Measurements from ENCODE around the gene CHRNA4. TPM values are rescaled to one million over a fixed set of nuclear protein-coding genes. Genes with fewer than 3 reads are reported as not detected.

The CHRNA4 gene
- total RNA-seq, 2 experiments from 2014 or later, result not detected

GRCh38 chr20:63368151-63368550 is 7.0 kb upstream of the CHRNA4 start:
- H3K9me3 Mint-ChIP-seq, result no peaks in the 10 kb centered on the region
- H3K4me1 Mint-ChIP-seq, result no peaks in the 10 kb centered on the region
- ATAC-seq (ENCODE audit: low read depth) (no peak), DNase-seq (no peak)
- no peaks in the 10 kb centered on the region for H3K27me3 Mint-ChIP-seq
- POLR2A ChIA-PET, result no interaction called here
- no peak overlapping the region for H3K27ac Mint-ChIP-seq
- H3K36me3 Mint-ChIP-seq, result no peaks in the 10 kb centered on the region
- H3K4me3 Mint-ChIP-seq, result no peak overlapping the region

GRCh38 chr20:63367446-63368055 is 6.4 kb upstream of the CHRNA4 start:
- H3K36me3 Mint-ChIP-seq, result no peaks in the 10 kb centered on the region

GRCh38 chr20:63366390-63367365 is 5.5 kb upstream of the CHRNA4 start:
- DNase-seq (no peak), ATAC-seq (ENCODE audit: low read depth) (no peak)
- Mint-ChIP-seq H3K27ac (no peak overlapping the region), H3K4me3 (no peak overlapping the region), H3K27me3 (peaks cover 10% of the 10 kb centered on the region), H3K4me1 (no peaks in the 10 kb centered on the region), H3K36me3 (no peaks in the 10 kb centered on the region), H3K9me3 (no peaks in the 10 kb centered on the region)
- POLR2A ChIA-PET, result no interaction called here

More at GRCh38 chr20:63367446-63368055, 6.4 kb upstream of the CHRNA4 start:
- Mint-ChIP-seq H3K4me3 (no peak overlapping the region), H3K27ac (no peak overlapping the region), H3K27me3 (peaks cover 5% of the 10 kb centered on the region), H3K9me3 (no peaks in the 10 kb centered on the region), H3K4me1 (no peaks in the 10 kb centered on the region)
- DNase-seq (no peak), ATAC-seq (ENCODE audit: low read depth) (no peak)
- POLR2A ChIA-PET, result no interaction called here

GRCh38 chr20:63365601-63366389 is 4.6 kb upstream of the CHRNA4 start:
- ATAC-seq (ENCODE audit: low read depth) (no peak), DNase-seq (no peak)
- Mint-ChIP-seq H3K27ac (no peak overlapping the region), H3K36me3 (no peaks in the 10 kb centered on the region), H3K27me3 (peaks cover 10% of the 10 kb centered on the region), H3K9me3 (no peaks in the 10 kb centered on the region), H3K4me1 (no peaks in the 10 kb centered on the region), H3K4me3 (no peak overlapping the region)
- POLR2A ChIA-PET, result no interaction called here

GRCh38 chr20:63364801-63365585 is 3.8 kb upstream of the CHRNA4 start:
- POLR2A ChIA-PET, result interaction anchor here (0.7 kb wide), 1 partner anchor 74 kb away, joined by 4 read pairs; no protein-coding TSS in a partner anchor
- Mint-ChIP-seq H3K4me1 (no peaks in the 10 kb centered on the region), H3K27me3 (peaks cover 10% of the 10 kb centered on the region)

GRCh38 chr20:63363981-63364561 is 2.9 kb upstream of the CHRNA4 start:
- Mint-ChIP-seq H3K27me3 (peaks cover 10% of the 10 kb centered on the region), H3K4me3 (no peak overlapping the region), H3K4me1 (no peaks in the 10 kb centered on the region), H3K27ac (no peak overlapping the region), H3K9me3 (no peaks in the 10 kb centered on the region), H3K36me3 (no peaks in the 10 kb centered on the region)
- DNase-seq, result no peak
- POLR2A ChIA-PET, result no interaction called here
- ATAC-seq (ENCODE audit: low read depth), result no peak

More at GRCh38 chr20:63364801-63365585, 3.8 kb upstream of the CHRNA4 start:
- no peaks in the 10 kb centered on the region for H3K9me3 Mint-ChIP-seq
- H3K4me3 Mint-ChIP-seq, result no peak overlapping the region
- no peaks in the 10 kb centered on the region for H3K36me3 Mint-ChIP-seq
- DNase-seq (no peak), ATAC-seq (ENCODE audit: low read depth) (no peak)
- H3K27ac Mint-ChIP-seq, result no peak overlapping the region

GRCh38 chr20:63363013-63363957 is 2.1 kb upstream of the CHRNA4 start:
- no peaks in the 10 kb centered on the region for H3K9me3 Mint-ChIP-seq
- DNase-seq (no peak), ATAC-seq (ENCODE audit: low read depth) (no peak)
- POLR2A ChIA-PET, result no interaction called here
- H3K36me3 Mint-ChIP-seq, result no peaks in the 10 kb centered on the region
- no peak overlapping the region for H3K4me3 Mint-ChIP-seq
- H3K4me1 Mint-ChIP-seq, result no peaks in the 10 kb centered on the region
- H3K27ac Mint-ChIP-seq, result no peak overlapping the region
- H3K27me3 Mint-ChIP-seq, result peaks cover 10% of the 10 kb centered on the region

- POLR2A ChIA-PET, result no interaction called here
- ATAC-seq (ENCODE audit: low read depth) (no peak), DNase-seq (no peak)
- no peaks in the 10 kb centered on the region for H3K4me1 Mint-ChIP-seq
- no peak overlapping the region for H3K27ac Mint-ChIP-seq
- no peaks in the 10 kb centered on the region for H3K9me3 Mint-ChIP-seq
- H3K36me3 Mint-ChIP-seq, result no peaks in the 10 kb centered on the region
- no peak overlapping the region for H3K4me3 Mint-ChIP-seq
- H3K27me3 Mint-ChIP-seq, result peaks cover 10% of the 10 kb centered on the region
Observed at GRCh38 chr20:63362436-63363009, 1.4 kb upstream of the CHRNA4 start.

GRCh38 chr20:63361519-63362435 is 628 bp upstream of the CHRNA4 start:
- Mint-ChIP-seq H3K27ac (no peak overlapping the region), H3K4me3 (no peak overlapping the region), H3K9me3 (peaks cover 3% of the 10 kb centered on the region), H3K27me3 (peaks cover 10% of the 10 kb centered on the region), H3K36me3 (no peaks in the 10 kb centered on the region), H3K4me1 (no peaks in the 10 kb centered on the region)
- POLR2A ChIA-PET, result no interaction called here
- DNase-seq, result no peak
- ATAC-seq (ENCODE audit: low read depth), result no peak

GRCh38 chr20:63359937-63360849 is 956 bp downstream of the CHRNA4 start:
- Mint-ChIP-seq H3K36me3 (no peaks in the 10 kb centered on the region), H3K9me3 (peaks cover 3% of the 10 kb centered on the region), H3K4me3 (no peak overlapping the region), H3K4me1 (no peaks in the 10 kb centered on the region), H3K27ac (no peak overlapping the region), H3K27me3 (peaks cover 10% of the 10 kb centered on the region)
- DNase-seq, result no peak
- POLR2A ChIA-PET, result no interaction called here
- ATAC-seq (ENCODE audit: low read depth), result no peak
